ENCODE results near the gene CPNE1.
A peak's percentile ranks its signal among the peaks of the same experiment; 100 is the strongest.

The CPNE1 gene

DNA sequence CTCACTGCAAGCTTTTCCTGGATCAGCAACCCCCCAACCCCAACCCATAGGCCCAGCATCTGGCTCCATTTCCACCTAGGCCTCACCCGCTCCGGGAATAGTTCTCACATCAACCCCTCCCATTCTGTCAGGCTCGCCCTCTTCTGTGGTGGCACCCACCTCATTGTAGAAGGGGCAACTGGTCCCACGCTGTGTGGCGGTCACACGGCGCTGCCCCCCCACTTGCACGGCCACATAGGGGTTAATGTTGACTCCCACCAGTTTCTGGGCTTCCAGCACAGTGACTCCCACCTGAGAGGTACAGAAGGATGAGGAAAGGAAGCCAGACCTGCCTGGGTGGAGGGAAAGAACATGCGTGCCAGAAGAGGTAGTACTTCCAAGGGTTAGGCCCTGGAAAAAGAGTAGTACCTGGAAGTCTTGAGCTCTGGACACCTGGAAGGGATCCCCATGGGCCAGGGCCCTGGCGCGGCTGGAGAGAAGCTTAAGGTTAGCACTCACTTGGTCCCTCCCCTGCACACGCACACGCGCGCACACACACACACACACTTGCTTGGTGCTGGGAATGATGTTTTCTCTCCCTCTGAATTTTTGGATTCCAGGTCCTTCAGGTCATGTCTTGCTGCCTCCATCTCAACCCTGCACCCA is 61.7 kb downstream of the CPNE1 start:
- peaks cover 51% of the 10 kb centered on the region for H3K27me3 ChIP-seq (ENCODE audit: insufficient read depth, low read length)
- no peak overlapping the region for H3K27ac ChIP-seq (ENCODE audit: low read depth, low read length)
- 95% methylated on average over 15 of the region's 15 CpGs for WGBS
- no peaks in the 10 kb centered on the region for H3K9me3 ChIP-seq (ENCODE audit: insufficient read depth, low read depth, low read length)
- H3K4me1 ChIP-seq (ENCODE audit: insufficient read depth, low read length): peaks cover 5% of the 10 kb centered on the region; the same call in 1 of the 2 replicates
- no peaks in the 10 kb centered on the region for H3K36me3 ChIP-seq (ENCODE audit: insufficient read depth, low read length)
- H3K9ac ChIP-seq (ENCODE audit: low read depth, low read length): no peak overlapping the region
- no peak overlapping the region for H3K4me3 ChIP-seq (ENCODE audit: low read length)

DNA sequence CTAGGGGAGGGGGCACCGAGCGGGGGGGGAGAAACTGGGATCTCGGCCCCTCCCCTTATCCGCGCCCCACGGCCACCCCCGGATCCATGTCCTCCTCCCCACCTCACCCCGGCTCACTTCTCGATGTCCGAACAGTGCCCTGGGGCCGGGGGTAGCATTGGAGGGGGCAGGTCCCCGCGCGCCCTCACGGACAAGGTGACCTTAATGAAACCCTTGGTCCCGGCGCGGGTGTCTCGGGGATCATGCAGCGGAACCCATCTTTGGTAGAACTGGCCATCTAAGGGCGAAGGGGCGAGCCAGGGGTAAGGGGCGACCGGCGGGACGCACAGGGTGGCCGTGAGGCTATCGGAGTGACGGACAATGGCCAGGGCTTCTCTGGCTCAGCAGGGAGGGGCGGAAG is 62.7 kb downstream of the CPNE1 start:
- Histone ChIP-seq H3K36me3 (ENCODE audit: insufficient read depth, low read length) (no peaks in the 10 kb centered on the region), H3K4me3 (ENCODE audit: low read length) (peak overlapping the region; percentile 50), H3K27ac (ENCODE audit: low read depth, low read length) (no peak overlapping the region), H3K27me3 (ENCODE audit: insufficient read depth, low read length) (peaks cover 51% of the 10 kb centered on the region), H3K9ac (ENCODE audit: low read depth, low read length) (peak overlapping the region; percentile 44; the same call in 1 of the 2 replicates), H3K4me1 (ENCODE audit: insufficient read depth, low read length) (peaks cover 5% of the 10 kb centered on the region; the same call in 1 of the 2 replicates), H3K9me3 (ENCODE audit: insufficient read depth, low read depth, low read length) (no peaks in the 10 kb centered on the region)
- WGBS: 54% methylated on average over 30 of the region's 30 CpGs

GRCh38 chr20:35600993-35601973 is 63.4 kb downstream of the CPNE1 start:
- H3K9me3 ChIP-seq (ENCODE audit: insufficient read depth, low read depth, low read length): no peaks in the 10 kb centered on the region
- peaks cover 5% of the 10 kb centered on the region; the same call in 1 of the 2 replicates for H3K4me1 ChIP-seq (ENCODE audit: insufficient read depth, low read length)
- peaks cover 51% of the 10 kb centered on the region for H3K27me3 ChIP-seq (ENCODE audit: insufficient read depth, low read length)
- WGBS: 1% methylated on average over 103 of the region's 103 CpGs
- H3K36me3 ChIP-seq (ENCODE audit: insufficient read depth, low read length): no peaks in the 10 kb centered on the region
- peak overlapping the region; percentile 44; the same call in 1 of the 2 replicates for H3K9ac ChIP-seq (ENCODE audit: low read depth, low read length)
- peak overlapping the region; percentile 50 for H3K4me3 ChIP-seq (ENCODE audit: low read length)
- no peak overlapping the region for H3K27ac ChIP-seq (ENCODE audit: low read depth, low read length)

DNA sequence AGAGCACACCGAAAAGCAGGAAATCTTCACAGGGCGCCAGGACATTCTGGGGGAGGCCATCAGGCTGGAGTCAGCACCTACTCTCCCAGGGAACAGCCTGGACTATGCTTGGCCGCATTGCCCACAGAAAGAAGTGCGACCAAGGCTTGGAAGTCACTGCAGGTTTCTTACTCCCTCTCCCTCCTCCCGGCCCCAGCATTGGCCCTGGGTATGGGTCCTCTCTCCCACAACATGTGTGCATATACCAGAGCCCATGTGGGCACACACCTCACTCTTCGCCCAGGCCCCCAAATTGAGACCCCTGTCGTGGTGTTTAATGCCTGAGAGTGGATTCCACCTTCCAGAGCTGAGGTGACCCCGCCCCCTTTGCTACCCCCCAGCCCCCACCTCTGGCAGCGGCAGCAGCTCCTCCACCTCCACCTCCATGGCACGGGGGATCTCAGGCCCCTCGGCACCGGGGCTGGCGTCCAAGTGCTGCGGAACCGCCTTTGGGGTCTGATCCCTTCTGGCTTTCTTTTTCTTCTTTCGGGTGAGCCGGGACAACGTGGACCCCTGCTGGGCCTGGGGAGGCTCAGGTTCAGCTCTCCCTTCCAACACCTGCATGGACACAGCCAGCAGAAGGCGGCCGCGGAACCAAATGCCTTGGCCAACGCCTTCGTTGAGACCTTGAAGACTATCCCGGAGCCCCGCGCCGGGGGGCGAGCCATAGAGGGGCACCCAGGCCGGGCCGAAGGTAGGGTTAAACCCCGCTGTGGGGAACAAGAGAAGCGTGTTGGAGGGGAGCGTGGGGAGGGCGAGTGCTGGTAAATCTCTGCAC is 64.3 kb downstream of the CPNE1 start:
- Histone ChIP-seq H3K9ac (ENCODE audit: low read depth, low read length) (no peak overlapping the region), H3K27me3 (ENCODE audit: insufficient read depth, low read length) (peaks cover 51% of the 10 kb centered on the region), H3K4me1 (ENCODE audit: insufficient read depth, low read length) (peaks cover 5% of the 10 kb centered on the region; the same call in 1 of the 2 replicates), H3K4me3 (ENCODE audit: low read length) (peak overlapping the region; percentile 50), H3K9me3 (ENCODE audit: insufficient read depth, low read depth, low read length) (no peaks in the 10 kb centered on the region), H3K36me3 (ENCODE audit: insufficient read depth, low read length) (no peaks in the 10 kb centered on the region), H3K27ac (ENCODE audit: low read depth, low read length) (no peak overlapping the region)
- WGBS: 31% methylated on average over 33 of the region's 34 CpGs

DNA sequence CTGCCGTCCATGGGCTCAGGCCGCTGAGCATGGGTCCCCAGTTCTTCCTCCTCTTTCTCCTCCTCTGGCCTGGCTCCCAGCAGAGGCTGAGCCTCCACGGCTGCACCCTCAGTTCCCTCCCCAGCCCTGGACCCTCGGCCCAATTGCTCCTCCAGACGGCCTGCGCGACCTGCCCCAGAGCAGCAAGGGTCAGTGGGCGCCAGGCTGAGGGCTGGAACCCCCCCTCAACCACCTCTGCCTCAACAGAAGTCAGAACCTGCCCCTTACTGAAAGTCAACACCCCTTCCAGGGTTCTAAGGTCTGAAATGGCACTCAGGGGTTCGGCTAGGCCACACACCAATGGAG is 65.0 kb downstream of the CPNE1 start:
- Histone ChIP-seq H3K4me3 (ENCODE audit: low read length) (no peak overlapping the region), H3K36me3 (ENCODE audit: insufficient read depth, low read length) (no peaks in the 10 kb centered on the region), H3K4me1 (ENCODE audit: insufficient read depth, low read length) (peaks cover 3% of the 10 kb centered on the region; the same call in 1 of the 2 replicates), H3K27me3 (ENCODE audit: insufficient read depth, low read length) (peaks cover 51% of the 10 kb centered on the region), H3K27ac (ENCODE audit: low read depth, low read length) (no peak overlapping the region), H3K9me3 (ENCODE audit: insufficient read depth, low read depth, low read length) (no peaks in the 10 kb centered on the region), H3K9ac (ENCODE audit: low read depth, low read length) (no peak overlapping the region)
- 93% methylated on average over 9 of the region's 9 CpGs for WGBS

DNA sequence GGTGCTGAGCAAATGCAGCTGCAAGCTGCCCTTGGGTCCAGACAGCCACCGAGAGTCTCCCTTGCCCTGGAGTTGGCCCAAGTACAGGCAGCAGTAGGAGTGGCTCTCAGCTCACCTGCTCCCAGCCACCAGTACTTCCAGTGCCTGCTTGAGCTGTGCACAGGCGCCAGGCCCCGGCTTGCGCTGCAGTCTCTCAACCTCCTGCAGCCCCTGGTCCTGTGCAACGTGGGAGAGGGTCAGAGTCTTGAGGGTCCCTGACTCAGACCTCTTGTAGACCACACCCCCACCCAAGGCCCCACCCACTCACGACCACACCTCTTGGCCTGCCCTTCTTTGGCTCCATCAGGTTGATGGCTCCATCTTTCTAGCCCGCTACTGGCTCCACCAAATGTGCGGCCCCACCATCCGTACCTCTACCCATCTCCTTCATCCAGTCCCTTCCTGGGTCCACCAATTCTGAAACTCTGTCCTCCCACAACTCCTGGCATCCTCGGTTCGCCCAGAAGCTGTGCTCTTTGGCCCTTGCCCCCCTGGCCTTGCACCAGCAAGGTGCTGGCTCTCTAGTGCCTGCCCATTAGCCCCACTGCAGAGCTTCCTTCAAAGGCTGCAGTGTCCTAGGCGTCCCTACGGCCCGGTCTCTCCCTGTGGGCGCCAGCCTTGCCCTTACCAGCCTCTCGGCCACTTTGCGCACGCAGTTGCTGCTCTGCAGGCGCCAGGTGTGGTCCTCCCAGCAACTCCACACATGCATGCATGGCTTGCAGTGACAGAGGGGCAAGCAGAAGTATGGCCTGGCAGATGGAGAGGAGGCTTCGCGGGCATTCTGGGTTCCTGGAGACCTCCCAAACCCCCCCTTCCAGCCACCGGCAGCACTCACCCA is 65.6 kb downstream of the CPNE1 start:
- 85% methylated on average over 22 of the region's 22 CpGs for WGBS
- peaks cover 51% of the 10 kb centered on the region for H3K27me3 ChIP-seq (ENCODE audit: insufficient read depth, low read length)
- H3K9me3 ChIP-seq (ENCODE audit: insufficient read depth, low read depth, low read length): no peaks in the 10 kb centered on the region
- H3K27ac ChIP-seq (ENCODE audit: low read depth, low read length): no peak overlapping the region
- H3K9ac ChIP-seq (ENCODE audit: low read depth, low read length): no peak overlapping the region
- H3K4me1 ChIP-seq (ENCODE audit: insufficient read depth, low read length): no peaks in the 10 kb centered on the region
- no peaks in the 10 kb centered on the region for H3K36me3 ChIP-seq (ENCODE audit: insufficient read depth, low read length)
- no peak overlapping the region for H3K4me3 ChIP-seq (ENCODE audit: low read length)

DNA sequence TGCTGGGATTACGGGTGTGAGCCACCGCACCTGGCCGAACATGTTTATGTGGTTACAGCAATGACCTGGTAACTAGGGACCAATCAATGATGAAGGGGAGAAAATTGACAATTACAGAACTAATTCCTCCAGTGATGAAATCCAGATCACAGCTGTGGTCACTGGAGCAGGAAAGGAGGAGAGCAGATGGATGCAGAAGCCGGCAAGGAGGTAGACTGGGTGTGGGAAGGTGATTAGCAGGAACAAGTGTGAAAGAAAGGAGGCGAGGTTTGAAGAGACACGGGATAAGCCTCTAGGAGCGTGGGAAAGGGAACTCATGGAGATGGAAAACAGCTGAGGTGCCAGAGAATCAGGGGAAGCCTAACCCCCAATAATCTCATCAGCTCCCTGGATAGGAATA is 66.2 kb downstream of the CPNE1 start:
- Histone ChIP-seq H3K36me3 (ENCODE audit: insufficient read depth, low read length) (no peaks in the 10 kb centered on the region), H3K27me3 (ENCODE audit: insufficient read depth, low read length) (peaks cover 46% of the 10 kb centered on the region), H3K27ac (ENCODE audit: low read depth, low read length) (no peak overlapping the region), H3K9ac (ENCODE audit: low read depth, low read length) (no peak overlapping the region), H3K4me1 (ENCODE audit: insufficient read depth, low read length) (no peaks in the 10 kb centered on the region), H3K9me3 (ENCODE audit: insufficient read depth, low read depth, low read length) (no peaks in the 10 kb centered on the region), H3K4me3 (ENCODE audit: low read length) (no peak overlapping the region)
- WGBS: 84% methylated on average over 7 of the region's 7 CpGs

GRCh38 chr20:35597186-35597585 is 67.5 kb downstream of the CPNE1 start:
- Histone ChIP-seq H3K36me3 (ENCODE audit: insufficient read depth, low read length) (no peaks in the 10 kb centered on the region), H3K4me3 (ENCODE audit: low read length) (no peak overlapping the region), H3K9me3 (ENCODE audit: insufficient read depth, low read depth, low read length) (no peaks in the 10 kb centered on the region), H3K27ac (ENCODE audit: low read depth, low read length) (no peak overlapping the region), H3K4me1 (ENCODE audit: insufficient read depth, low read length) (no peaks in the 10 kb centered on the region), H3K27me3 (ENCODE audit: insufficient read depth, low read length) (peaks cover 33% of the 10 kb centered on the region), H3K9ac (ENCODE audit: low read depth, low read length) (no peak overlapping the region)
- 81% methylated on average over 2 of the region's 2 CpGs for WGBS

- Histone ChIP-seq H3K27ac (ENCODE audit: low read depth, low read length) (no peak overlapping the region), H3K9me3 (ENCODE audit: insufficient read depth, low read depth, low read length) (no peaks in the 10 kb centered on the region), H3K27me3 (ENCODE audit: insufficient read depth, low read length) (peaks cover 21% of the 10 kb centered on the region)
Measured at GRCh38 chr20:35595901-35596300, 68.8 kb downstream of the CPNE1 start.

GRCh38 chr20:35595456-35595855 is 69.2 kb downstream of the CPNE1 start:
- H3K27ac ChIP-seq (ENCODE audit: low read depth, low read length): no peak overlapping the region
- WGBS: 94% methylated on average over 17 of the region's 17 CpGs
- no peak overlapping the region for H3K4me3 ChIP-seq (ENCODE audit: low read length)
- H3K36me3 ChIP-seq (ENCODE audit: insufficient read depth, low read length): no peaks in the 10 kb centered on the region
- H3K27me3 ChIP-seq (ENCODE audit: insufficient read depth, low read length): peaks cover 16% of the 10 kb centered on the region
- H3K9ac ChIP-seq (ENCODE audit: low read depth, low read length): no peak overlapping the region
- H3K9me3 ChIP-seq (ENCODE audit: insufficient read depth, low read depth, low read length): no peaks in the 10 kb centered on the region
- H3K4me1 ChIP-seq (ENCODE audit: insufficient read depth, low read length): no peaks in the 10 kb centered on the region

More at GRCh38 chr20:35595901-35596300, 68.8 kb downstream of the CPNE1 start:
- 84% methylated on average over 7 of the region's 7 CpGs for WGBS
- Histone ChIP-seq H3K36me3 (ENCODE audit: insufficient read depth, low read length) (no peaks in the 10 kb centered on the region), H3K9ac (ENCODE audit: low read depth, low read length) (no peak overlapping the region), H3K4me1 (ENCODE audit: insufficient read depth, low read length) (no peaks in the 10 kb centered on the region), H3K4me3 (ENCODE audit: low read length) (no peak overlapping the region)

Data from HUES64 (cell line).